Stimulated activated naive CD4-positive, alpha-beta T cell (primary cell): ENCODE data around the gene ZNF219.

Source experiments
- DNase-seq, 6 experiments: peaks; one replicate each; lab custom pipeline; 2025; lab: John Stamatoyannopoulos, UW

ZNF219 gene

GRCh38 chr14:21069388-21070082, 28.9 kb downstream of the ZNF219 start:
- DNase-seq: peak in 4 of 6 experiments; percentile 4 to 38 (median 24)

GRCh38 chr14:21068521-21069387, 29.7 kb downstream of the ZNF219 start:
- DNase-seq: peak; percentile 32 to 54 (median 38)

- peak in 2 of 6 experiments; percentile 11 for DNase-seq
Measured at GRCh38 chr14:21066882-21067502, 31.5 kb downstream of the ZNF219 start.

- DNase-seq: no peak
Measured at GRCh38 chr14:21063479-21063878, 35.0 kb downstream of the ZNF219 start.

- no peak for DNase-seq
Measured at GRCh38 chr14:21061347-21061668, 37.1 kb downstream of the ZNF219 start.

- DNase-seq: no peak
Measured at GRCh38 chr14:21060614-21061346, 37.7 kb downstream of the ZNF219 start.

GRCh38 chr14:21059842-21060613, 38.4 kb downstream of the ZNF219 start:
- DNase-seq: no peak

- no peak for DNase-seq
Measured at GRCh38 chr14:21058903-21059302, 39.6 kb downstream of the ZNF219 start.

GRCh38 chr14:21057803-21058675, 40.4 kb downstream of the ZNF219 start, which contains the start of gene RNASE8:
TSS of gene RNASE8 (plus strand) at chr14:21057822. CDS start at chr14:21057893, 71 bp downstream.
- no peak for DNase-seq

- DNase-seq: no peak
Measured at GRCh38 chr14:21056520-21057163, 41.8 kb downstream of the ZNF219 start.

- no peak for DNase-seq
Measured at GRCh38 chr14:21055432-21056117, 42.9 kb downstream of the ZNF219 start.

- DNase-seq: no peak
Measured at GRCh38 chr14:21054768-21055145, 43.7 kb downstream of the ZNF219 start.

- no peak for DNase-seq
Measured at GRCh38 chr14:21054123-21054767, 44.2 kb downstream of the ZNF219 start.

- no peak for DNase-seq
Measured at GRCh38 chr14:21053184-21054122, 45.0 kb downstream of the ZNF219 start.

- DNase-seq: no peak
Measured at GRCh38 chr14:21050597-21050996, 47.9 kb downstream of the ZNF219 start.

GRCh38 chr14:21049271-21049673, 49.2 kb downstream of the ZNF219 start:
- no peak for DNase-seq

- no peak for DNase-seq
Measured at GRCh38 chr14:21048638-21049037, 49.8 kb downstream of the ZNF219 start.

GRCh38 chr14:21047378-21047781, 51.1 kb downstream of the ZNF219 start:
- no peak for DNase-seq
